Stimulated activated CD8-positive, alpha-beta memory T cell treated with anti-CD3 and anti-CD28 coated beads, Interleukin-4, amount 100 ng/mL, for 1 hour (primary cell): ENCODE data around the gene SP5.
"Not testable (repeated sequence)": the region's sequence is repeated elsewhere in the genome, so short reads cannot be mapped to it uniquely, and the experiment has no call there.

Source experiments
- DNase-seq, 2 donors: peaks; one replicate each; pipeline ENCODE4 v3.0.0-alpha.2; 2020; ENCODE audit warnings: low read depth in 2 of 2, low spot score in 1 of 2

SP5 gene

DNA sequence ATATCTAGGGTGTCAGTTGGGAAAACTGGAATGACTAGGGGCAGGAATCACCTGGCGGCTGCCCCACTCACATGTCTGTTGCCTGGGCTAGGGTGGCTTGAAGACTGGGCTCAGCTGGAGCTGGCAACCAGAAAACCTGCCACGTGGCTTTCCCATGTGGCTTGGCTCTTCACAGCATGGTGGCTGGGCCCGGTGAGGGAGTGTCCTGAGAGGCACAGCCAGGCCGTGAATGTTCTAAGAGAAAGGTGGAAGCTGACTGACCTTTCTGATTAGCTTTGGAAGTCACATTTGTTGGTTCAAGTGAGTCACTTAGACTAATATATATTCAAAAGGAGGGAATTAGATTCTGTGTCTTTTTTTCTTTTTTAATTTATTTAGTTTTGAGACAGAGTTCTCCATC is 22.7 kb downstream of the SP5 start:
- DNase-seq = no peak

DNA sequence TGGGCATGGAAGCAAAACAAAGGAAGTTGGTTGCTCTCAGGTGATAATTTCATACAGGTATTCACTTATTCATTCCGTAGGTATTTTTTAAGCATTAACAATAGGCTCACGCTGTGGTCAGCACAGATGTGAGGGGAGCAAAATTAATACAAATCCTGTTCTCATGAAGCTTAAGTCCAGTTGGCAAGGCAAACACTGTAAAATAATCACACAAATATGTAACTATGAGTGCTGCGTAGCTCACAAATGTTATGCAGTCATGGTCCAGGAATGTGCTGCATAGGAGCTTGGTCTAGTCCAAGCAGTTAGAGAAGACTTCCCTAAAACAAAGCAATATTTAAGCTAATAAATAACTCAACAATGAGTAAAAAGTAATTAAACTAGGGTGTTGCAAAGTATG is 23.9 kb downstream of the SP5 start:
- no peak for DNase-seq

DNA sequence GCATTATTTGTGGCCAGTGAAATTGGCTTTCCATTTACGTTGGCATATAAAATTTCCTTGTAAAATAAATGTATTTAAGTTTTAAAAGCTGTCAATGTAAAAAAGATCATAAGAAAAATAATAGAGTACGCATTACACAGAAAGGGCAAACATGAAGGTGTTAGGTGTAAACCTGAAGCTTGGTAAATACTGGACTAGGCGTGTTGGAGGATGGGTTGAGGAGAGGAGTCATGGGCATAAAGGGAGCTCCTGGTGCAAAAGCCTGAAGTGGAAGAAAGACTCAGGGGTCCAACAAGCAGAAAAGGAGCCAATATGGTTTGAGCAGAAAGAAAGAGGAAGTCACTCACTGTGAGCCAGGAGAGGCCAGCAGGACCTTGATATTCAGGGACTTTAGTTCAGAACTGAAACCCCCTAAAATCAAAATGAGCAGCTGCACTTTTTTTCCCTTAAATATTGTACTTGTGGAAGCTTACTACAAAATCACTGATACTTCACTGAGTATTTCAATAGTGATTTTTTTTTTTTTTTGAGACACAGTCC is 24.4 kb downstream of the SP5 start:
- DNase-seq = no peak

DNA sequence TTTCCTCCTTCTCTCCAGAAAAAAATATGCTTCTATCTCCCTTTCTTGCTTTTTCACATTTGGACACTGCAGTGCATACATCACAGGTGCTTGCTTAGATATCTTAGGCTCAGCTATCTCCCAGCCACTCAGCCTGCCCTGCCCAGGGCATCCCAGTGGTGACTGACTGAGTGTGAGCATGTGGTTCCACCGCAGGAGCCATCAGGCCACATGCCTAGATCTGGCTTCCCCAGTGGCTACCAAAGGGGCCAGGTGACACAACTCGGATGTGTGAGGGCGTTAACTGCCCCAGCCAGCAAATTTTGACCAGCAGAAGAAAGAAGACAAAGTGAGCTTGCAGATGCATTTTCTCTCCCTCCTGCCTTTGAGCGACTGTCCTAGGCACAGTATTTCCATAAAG is 25.5 kb downstream of the SP5 start:
- no peak for DNase-seq

GRCh38 chr2:170742000-170742399 is 26.9 kb downstream of the SP5 start:
- DNase-seq = no peak

DNA sequence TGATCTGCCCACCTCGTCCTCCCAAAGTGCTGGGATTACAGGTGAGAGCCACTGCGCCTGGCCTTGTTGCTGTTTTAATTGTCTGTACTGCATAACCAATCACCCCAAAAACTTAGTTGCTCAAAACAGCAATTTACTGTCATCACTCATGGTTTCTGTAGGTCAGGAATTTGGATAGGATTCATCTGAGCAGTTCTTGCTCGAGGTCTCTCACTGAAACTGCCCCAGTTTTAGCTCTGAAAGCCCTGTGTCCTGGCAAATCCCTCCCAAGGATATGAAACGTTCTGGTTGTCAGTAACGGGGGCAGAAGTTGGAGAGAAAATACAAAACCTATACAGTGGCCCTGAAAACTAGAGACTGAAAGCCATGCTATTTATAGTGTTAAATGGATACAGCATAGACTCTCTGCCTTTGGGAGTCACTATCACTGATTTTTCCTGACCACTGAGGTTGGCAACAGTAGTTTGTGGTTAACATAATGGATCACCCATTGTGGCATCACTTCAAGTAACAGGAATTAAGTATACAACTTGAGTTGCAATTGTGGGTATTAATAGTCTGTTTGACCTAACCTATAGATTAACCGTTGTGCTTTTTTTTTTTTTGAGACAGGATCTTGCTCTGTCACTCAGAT is 27.9 kb downstream of the SP5 start:
- DNase-seq = no peak

DNA sequence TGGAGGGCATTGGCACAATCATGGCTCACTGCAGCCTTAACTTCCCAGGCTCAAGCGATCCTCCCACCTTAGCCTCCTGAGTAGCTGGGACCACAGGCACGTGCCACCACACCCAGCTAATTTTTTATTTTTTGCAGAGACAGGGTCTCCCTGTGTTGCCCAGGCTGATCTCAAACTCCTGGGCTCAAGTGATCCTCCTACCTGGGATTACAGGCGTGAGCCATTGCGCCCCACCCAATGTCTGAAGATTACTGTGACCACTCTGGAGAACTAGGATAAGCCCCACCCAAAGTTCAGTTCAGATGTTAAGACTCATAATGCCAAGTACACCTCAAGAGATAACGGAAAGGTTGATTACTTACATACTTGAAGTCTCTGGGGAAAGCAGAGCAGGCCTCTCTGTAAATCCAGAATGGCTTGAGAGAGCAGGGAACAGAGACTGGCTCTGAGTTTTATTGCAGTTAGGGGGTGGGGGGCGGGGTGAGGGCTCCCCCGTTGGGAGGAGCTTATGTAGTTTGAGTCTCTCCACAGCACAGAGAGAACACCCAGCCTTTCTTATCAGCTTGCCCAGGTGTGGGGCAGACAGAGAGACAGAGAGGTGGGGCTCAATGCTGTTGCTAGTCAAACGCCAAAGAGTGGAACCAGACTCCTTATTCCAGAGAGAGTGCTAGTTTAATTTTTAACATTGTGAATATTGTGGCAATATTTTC is 28.5 kb downstream of the SP5 start:
- no peak for DNase-seq

GRCh38 chr2:170744248-170745002 is 29.3 kb downstream of the SP5 start:
- DNase-seq = no peak

- no peak for DNase-seq
Observed at GRCh38 chr2:170745305-170745704, 30.2 kb downstream of the SP5 start.

DNA sequence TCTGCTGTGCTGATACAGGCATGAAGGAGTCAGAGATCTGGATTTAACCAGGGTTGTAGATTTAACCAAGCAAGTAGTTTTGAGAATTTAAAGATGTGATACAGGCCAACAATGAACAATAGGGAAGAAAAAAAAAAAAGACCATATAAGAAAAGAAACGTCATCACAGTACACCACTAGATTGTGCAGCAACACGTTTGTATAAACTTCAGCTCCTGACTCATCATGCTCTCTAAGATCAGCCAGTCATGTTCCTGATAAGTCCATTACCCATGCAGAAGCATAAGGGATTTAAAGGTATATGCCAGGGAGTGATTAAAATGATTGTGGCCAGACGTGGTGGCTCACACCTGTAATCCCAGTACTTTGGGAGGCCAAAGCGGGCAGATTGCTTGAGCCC is 32.8 kb downstream of the SP5 start:
- DNase-seq = no peak

DNA sequence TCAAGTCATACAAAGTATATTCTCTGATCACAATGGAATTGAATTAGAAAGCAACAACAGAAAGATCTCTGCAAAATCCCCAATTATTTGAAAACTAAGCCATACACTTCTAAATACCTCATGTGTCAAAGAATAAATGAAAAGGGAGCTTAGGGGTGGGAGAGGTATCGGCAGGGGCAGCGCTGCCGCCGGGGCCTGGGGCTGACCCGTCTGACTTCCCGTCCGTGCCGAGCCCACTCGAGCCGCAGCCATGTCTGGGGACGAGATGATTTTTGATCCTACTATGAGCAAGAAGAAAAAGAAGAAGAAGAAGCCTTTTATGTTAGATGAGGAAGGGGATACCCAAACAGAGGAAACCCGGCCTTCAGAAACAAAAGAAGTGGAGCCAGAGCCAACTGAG is 36.4 kb downstream of the SP5 start:
- DNase-seq = not testable (repeated sequence)

GRCh38 chr2:170761572-170761971 is 46.4 kb downstream of the SP5 start:
- DNase-seq = no peak

DNA sequence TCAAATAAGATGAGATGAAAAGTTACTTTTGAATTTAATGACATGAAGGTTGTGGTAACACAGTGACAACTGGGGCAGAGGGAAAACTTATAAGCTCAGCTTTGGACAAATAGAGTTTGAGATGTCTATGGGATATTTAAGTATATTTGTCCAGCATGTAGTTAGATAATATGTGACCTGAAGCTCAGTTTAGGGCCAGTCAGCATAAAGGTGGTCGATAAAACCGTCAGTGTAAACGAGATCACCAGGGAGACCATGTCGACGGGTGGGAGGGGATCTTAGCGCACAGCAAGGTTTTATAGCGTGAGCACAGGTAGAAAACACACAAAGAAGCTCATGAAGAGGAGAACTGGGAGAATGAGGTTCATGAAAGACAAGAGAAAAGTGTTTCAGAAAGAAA is 47.6 kb downstream of the SP5 start:
- DNase-seq = no peak

DNA sequence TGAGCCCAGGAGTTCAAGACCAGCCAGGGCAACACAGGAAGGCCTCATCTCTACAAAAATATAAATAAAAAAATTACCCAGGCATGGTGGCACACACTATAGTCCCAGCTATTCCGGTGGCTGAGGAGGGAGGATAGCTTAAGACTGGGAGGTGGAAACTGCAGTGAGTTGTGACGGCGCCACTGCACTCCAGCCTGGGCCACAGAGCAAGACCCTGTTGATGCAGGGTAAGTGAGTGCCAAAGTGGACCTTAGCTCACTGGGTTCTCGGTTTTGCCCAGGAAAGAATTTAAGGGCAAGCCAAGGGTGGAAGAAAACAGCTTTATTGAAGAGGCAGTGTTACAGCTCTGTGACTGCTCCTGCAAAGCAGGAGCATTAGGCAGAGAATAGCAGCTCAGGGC is 48.1 kb downstream of the SP5 start:
- DNase-seq = no peak

DNA sequence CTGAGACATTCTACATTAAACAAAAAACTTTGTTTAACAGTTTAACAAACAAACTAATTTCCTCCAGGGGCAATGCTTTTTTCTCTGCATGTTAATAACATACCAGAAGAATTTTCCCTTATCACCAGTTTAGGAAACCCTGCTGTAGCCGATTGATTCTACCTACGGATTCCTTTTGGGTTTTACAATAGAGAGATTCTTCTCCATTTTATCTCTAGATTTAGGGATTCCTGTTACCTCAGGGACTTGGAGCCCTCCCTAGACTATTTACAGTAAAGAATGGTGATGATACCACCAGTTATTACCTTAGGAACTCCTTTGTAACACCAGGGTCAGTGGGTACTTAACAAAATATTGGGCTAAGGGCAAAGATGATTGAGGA is 49.7 kb downstream of the SP5 start:
- no peak for DNase-seq

DNA sequence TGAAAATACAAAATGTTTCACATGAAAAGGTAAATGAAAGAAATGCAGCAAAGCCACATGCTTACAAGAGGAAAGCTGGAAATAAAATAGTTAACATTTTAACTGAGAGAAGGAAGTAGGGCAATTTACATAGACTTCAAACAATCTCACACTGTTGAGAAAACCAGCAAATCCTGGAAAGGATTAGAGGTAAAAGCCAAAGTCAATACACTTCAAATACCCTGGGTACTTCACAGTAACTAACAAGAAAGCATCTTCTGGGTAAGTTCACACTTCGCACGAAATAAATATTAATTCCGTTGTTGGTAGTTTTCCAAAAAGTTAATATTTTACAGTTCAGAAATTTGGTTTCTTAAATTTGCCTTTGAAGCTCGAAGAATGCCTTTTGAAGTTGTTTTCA is 51.6 kb downstream of the SP5 start:
- no peak for DNase-seq
